SU-DHL-6 (cell line): ENCODE measurements around the gene FRMD8.

Experiments used
- H2AFZ ChIP-seq: fragments of 200-600 bp; sonication (generic); 2 replicates; pipeline ENCODE4 v1.6.1; 2014; ENCODE audit warnings: low read depth, mild to moderate bottlenecking, moderate library complexity, mixed read lengths, antibody characterized with exemption, low read length; ENCODE audit not compliant: severe bottlenecking
- H3F3A ChIP-seq: fragments of 200-600 bp; shearing (Covaris generic); 2 replicates; pipeline ENCODE4 v1.6.0; 2016; ENCODE audit warnings: antibody characterized with exemption, mild to moderate bottlenecking; ENCODE audit not compliant: insufficient read depth
- H3K27ac ChIP-seq: fragments of 200-600 bp; sonication (generic); 2 replicates; pipeline ENCODE4 v1.5.1; 2016; ENCODE audit warnings: low read depth, mild to moderate bottlenecking, low read length, moderate library complexity, mixed read lengths
- H3K27me3 ChIP-seq: fragments of 200-600 bp; sonication (generic), shearing (Covaris generic); 2 replicates; pipeline ENCODE4 v1.6.0; 2014; ENCODE audit warnings: mild to moderate bottlenecking, low read length
- H3K36me3 ChIP-seq: fragments of 200-600 bp; sonication (generic); 2 replicates; pipeline ENCODE4 v1.6.1; 2014; ENCODE audit warnings: mild to moderate bottlenecking, low read length, mixed read lengths
- H3K4me2 ChIP-seq: fragments of 300-600, 200-600 bp; shearing (Covaris generic), sonication (generic); 2 replicates; pipeline ENCODE4 v1.6.0; 2014; ENCODE audit warnings: low read length, low read depth, mild to moderate bottlenecking; ENCODE audit not compliant: poor library complexity, severe bottlenecking
- H3K4me3 ChIP-seq: fragments of 200-600 bp; sonication (generic); 2 replicates; pipeline ENCODE4 v1.5.1; 2014; ENCODE audit warnings: antibody characterized with exemption, low read length, mild to moderate bottlenecking, mixed read lengths; ENCODE audit not compliant: insufficient read depth, poor library complexity, severe bottlenecking
- H3K79me2 ChIP-seq: fragments of 200-600 bp; sonication (generic); 2 replicates; pipeline ENCODE4 v1.6.1; 2014; ENCODE audit warnings: mild to moderate bottlenecking, low read length, moderate library complexity; ENCODE audit not compliant: insufficient read depth
- H3K9ac ChIP-seq: fragments of 200-600 bp; sonication (generic); 2 replicates; pipeline ENCODE4 v1.7.0; 2014; ENCODE audit warnings: mild to moderate bottlenecking, low read length
- H3K9me2 ChIP-seq: fragments of 200-600 bp; sonication (generic); replicated peaks from 2 replicates; pipeline ENCODE4 v1.6.1; 2014; ENCODE audit warnings: low read length; ENCODE audit not compliant: insufficient read depth
- H3K9me3 ChIP-seq: fragments of 200-600 bp; sonication (generic); 2 replicates; pipeline ENCODE4 v1.6.1; 2014; ENCODE audit warnings: low read length, mixed read lengths; ENCODE audit not compliant: insufficient read depth
- H4K20me1 ChIP-seq: fragments of 200-600 bp; sonication (generic); 2 replicates; pipeline ENCODE4 v1.6.1; 2014; ENCODE audit warnings: low read depth, mild to moderate bottlenecking, antibody characterized with exemption, low read length, moderate library complexity, mixed read lengths
- EZH2phosphoT487 ChIP-seq: fragments of 200-600 bp; sonication (generic), shearing (Covaris generic); conservative IDR thresholded peaks from 2 replicates; pipeline ENCODE4 v1.6.1; 2018; ENCODE audit warnings: mild to moderate bottlenecking, antibody characterized with exemption, low read length, moderate library complexity, mixed read lengths
- TF ChIP-seq, protein P1 (sequence below): fragments of 200-600 bp; sonication (generic); IDR thresholded peaks from one replicate; pipeline ENCODE4 v1.5.1; 2017; ENCODE audit warnings: antibody characterized with exemption, mild to moderate bottlenecking, low read length, moderate library complexity; ENCODE audit not compliant: insufficient read depth, poor library complexity, severe bottlenecking

FRMD8 gene

DNA sequence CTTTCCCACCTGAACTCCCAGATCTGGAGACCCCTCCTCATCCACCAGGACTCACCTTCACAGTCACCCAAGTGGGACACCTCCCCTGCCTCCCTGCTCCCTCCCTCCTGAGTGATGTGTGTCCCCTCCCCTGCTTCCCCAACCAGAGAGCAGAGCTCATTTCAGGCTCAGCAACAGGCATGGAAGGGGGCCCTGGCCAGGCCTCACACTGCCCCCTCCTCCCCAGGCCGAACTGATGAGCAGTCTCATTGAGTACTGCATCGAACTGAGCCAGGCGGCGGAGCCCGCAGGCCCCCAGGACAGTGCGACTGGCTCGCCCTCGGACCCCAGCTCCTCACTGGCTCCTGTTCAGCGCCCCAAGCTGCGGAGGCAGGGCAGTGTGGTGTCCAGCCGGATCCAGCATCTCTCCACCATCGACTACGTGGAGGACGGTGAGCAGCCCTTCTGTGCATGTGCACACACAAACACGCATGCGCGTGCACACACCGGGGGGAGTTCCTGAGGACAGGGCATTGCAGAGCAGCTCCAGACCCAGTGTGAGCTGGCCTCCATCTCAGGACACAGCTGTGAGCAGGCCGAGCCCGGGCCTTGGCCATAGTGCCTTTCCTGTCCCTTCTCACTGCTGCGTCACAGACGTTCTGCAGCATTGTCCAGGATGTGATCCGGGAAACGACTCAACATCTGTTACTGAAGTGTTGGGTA is 18.4 kb downstream of the FRMD8 start:
- no peaks in the 10 kb centered on the region for H4K20me1 ChIP-seq
- peaks cover 10% of the 10 kb centered on the region for H3K36me3 ChIP-seq
- H3K79me2 ChIP-seq = peaks cover 9% of the 10 kb centered on the region; the same call in 1 of the 2 replicates
- no peak overlapping the region for H3K4me2 ChIP-seq
- H3K9me2 ChIP-seq = no peaks in the 10 kb centered on the region
- no peaks in the 10 kb centered on the region for H3K9me3 ChIP-seq
- TF ChIP-seq, protein P1, sequence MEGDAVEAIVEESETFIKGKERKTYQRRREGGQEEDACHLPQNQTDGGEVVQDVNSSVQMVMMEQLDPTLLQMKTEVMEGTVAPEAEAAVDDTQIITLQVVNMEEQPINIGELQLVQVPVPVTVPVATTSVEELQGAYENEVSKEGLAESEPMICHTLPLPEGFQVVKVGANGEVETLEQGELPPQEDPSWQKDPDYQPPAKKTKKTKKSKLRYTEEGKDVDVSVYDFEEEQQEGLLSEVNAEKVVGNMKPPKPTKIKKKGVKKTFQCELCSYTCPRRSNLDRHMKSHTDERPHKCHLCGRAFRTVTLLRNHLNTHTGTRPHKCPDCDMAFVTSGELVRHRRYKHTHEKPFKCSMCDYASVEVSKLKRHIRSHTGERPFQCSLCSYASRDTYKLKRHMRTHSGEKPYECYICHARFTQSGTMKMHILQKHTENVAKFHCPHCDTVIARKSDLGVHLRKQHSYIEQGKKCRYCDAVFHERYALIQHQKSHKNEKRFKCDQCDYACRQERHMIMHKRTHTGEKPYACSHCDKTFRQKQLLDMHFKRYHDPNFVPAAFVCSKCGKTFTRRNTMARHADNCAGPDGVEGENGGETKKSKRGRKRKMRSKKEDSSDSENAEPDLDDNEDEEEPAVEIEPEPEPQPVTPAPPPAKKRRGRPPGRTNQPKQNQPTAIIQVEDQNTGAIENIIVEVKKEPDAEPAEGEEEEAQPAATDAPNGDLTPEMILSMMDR = no peak
- no peak for TF ChIP-seq EZH2phosphoT487
- H3K9ac ChIP-seq = no peak overlapping the region
- no peaks in the 10 kb centered on the region for H3K27me3 ChIP-seq
- H2AFZ ChIP-seq = no peak overlapping the region
- H3K27ac ChIP-seq = peak overlapping the region; percentile 87
- H3K4me3 ChIP-seq = no peak overlapping the region
- peaks cover 25% of the 10 kb centered on the region for H3F3A ChIP-seq

DNA sequence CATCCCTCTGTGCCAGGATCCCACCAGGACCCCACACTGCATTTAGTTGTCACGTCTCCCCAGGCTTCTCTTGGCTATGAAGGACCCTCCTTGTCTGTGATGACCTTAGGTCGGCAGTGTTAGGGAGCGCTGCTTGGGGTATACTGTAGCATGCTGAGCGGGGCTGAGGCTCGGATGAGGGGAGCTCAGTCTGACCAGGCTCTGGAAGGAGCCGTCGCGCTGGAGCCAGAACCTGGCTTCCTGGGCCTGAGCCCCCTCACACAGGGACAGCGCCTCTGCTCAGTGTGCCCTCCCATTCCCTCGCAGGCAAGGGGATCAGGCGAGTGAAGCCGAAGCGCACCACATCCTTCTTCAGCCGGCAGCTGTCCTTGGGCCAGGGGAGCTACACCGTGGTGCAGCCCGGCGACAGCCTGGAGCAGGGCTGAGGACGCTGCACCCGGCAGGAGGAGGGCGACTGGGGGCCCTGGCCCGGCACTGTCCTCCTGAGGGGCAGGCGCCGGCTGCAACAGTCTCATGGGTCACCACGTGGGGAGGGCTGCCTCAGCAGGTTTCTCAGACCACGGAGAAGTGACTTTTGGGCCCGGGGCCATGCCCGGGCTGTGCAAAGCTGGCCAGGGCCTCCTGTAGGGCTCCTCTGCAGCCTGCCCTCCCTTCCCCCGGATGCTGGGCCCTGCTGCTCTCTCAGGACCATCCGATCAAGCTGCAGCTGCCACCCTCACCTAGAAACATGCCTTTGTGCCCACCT is 24.7 kb downstream of the FRMD8 start:
- Histone ChIP-seq H3K4me2 (no peak overlapping the region), H3K79me2 (peaks cover 9% of the 10 kb centered on the region; the same call in 1 of the 2 replicates), H3K4me3 (no peak overlapping the region), H3K36me3 (peaks cover 6% of the 10 kb centered on the region), H3K9ac (no peak overlapping the region), H3F3A (no peaks in the 10 kb centered on the region), H3K27ac (no peak overlapping the region), H2AFZ (no peak overlapping the region), H3K9me2 (no peaks in the 10 kb centered on the region), H3K9me3 (no peaks in the 10 kb centered on the region), H3K27me3 (no peaks in the 10 kb centered on the region), H4K20me1 (no peaks in the 10 kb centered on the region)
- no peak for TF ChIP-seq EZH2phosphoT487
- TF ChIP-seq, protein P1 = no peak

DNA sequence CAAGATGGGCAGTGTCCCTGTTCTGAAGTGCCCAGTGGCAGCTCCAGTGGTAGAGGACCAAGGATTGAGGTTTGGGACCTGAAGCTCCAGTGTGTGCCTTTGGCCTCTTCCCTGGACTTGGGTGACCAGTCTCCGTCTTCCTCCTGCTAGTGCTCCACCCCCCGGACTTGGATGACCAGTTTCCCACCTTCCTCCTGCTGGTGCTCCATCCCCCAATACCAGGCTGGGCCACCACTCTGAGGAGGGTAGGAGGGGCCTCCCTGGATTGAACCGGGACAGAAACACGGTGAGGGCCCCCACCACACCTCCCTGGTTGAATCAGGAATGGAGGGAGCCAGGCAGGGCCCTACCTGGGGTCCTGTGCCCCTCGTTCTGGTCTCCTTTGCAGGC is 25.2 kb downstream of the FRMD8 start:
- Histone ChIP-seq H3K27me3 (no peaks in the 10 kb centered on the region), H3F3A (no peaks in the 10 kb centered on the region), H3K9me3 (no peaks in the 10 kb centered on the region), H3K9me2 (no peaks in the 10 kb centered on the region), H3K4me2 (no peak overlapping the region), H2AFZ (no peak overlapping the region), H3K36me3 (peaks cover 6% of the 10 kb centered on the region), H3K27ac (no peak overlapping the region), H3K79me2 (peaks cover 9% of the 10 kb centered on the region; the same call in 1 of the 2 replicates), H3K4me3 (no peak overlapping the region), H4K20me1 (no peaks in the 10 kb centered on the region), H3K9ac (no peak overlapping the region)
- TF ChIP-seq, protein P1 = no peak
- no peak for TF ChIP-seq EZH2phosphoT487
